ENCODE data around the gene NSG2. TPM values are rescaled to one million over a fixed set of nuclear protein-coding genes. Genes with fewer than 3 reads are reported as not detected.
"Not testable (repeated sequence)": the region's sequence is repeated elsewhere in the genome, so short reads cannot be mapped to it uniquely, and the experiment has no call there.

Gene NSG2
- polyA plus RNA-seq, 2 donors = 0.02 to 0.04 TPM

- Histone ChIP-seq H3K27ac (ENCODE audit: low read depth in 2 of 2, low read length in 1 of 2) (no peak overlapping the region), H3K4me3 (ENCODE audit: low read depth in 1 of 2, low read length in 2 of 2) (no peak overlapping the region), H3K9me3 (ENCODE audit: control insufficient read depth in 2 of 2, insufficient read depth in 1 of 2, low read depth in 1 of 2, low read length in 1 of 2) (peaks cover 0 to 4% of the 10 kb centered on the region in 2 donors), H3K36me3 (ENCODE audit: control insufficient read depth in 2 of 2, insufficient read depth in 2 of 2, low read length in 1 of 2) (no peaks in the 10 kb centered on the region), H3K4me1 (ENCODE audit: control insufficient read depth in 2 of 2, insufficient read depth in 2 of 2, low read length in 1 of 2) (peaks cover 0 to 5% of the 10 kb centered on the region in 2 donors), H3K27me3 (ENCODE audit: control insufficient read depth in 1 of 2, insufficient read depth in 2 of 2, low read length in 2 of 2) (no peaks in the 10 kb centered on the region)
- WGBS, 2 donors = 76 to 85% methylated on average over 6 of the region's 6 CpGs
Measured at GRCh38 chr5:174096619-174097018, 51.1 kb downstream of the NSG2 start.

- 46 to 62% methylated on average over 4 of the region's 4 CpGs for WGBS, 2 donors
- no peaks in the 10 kb centered on the region for H3K36me3 ChIP-seq (ENCODE audit: control insufficient read depth in 2 of 2, insufficient read depth in 2 of 2, low read length in 1 of 2)
- no peak overlapping the region for H3K4me3 ChIP-seq (ENCODE audit: low read depth in 1 of 2, low read length in 2 of 2)
- no peak overlapping the region for H3K27ac ChIP-seq (ENCODE audit: low read depth in 2 of 2, low read length in 1 of 2)
- H3K27me3 ChIP-seq (ENCODE audit: control insufficient read depth in 1 of 2, insufficient read depth in 2 of 2, low read length in 2 of 2) = no peaks in the 10 kb centered on the region
- peaks cover 0 to 5% of the 10 kb centered on the region in 2 donors for H3K4me1 ChIP-seq (ENCODE audit: control insufficient read depth in 2 of 2, insufficient read depth in 2 of 2, low read length in 1 of 2)
- H3K9me3 ChIP-seq (ENCODE audit: control insufficient read depth in 2 of 2, insufficient read depth in 1 of 2, low read depth in 1 of 2, low read length in 1 of 2) = peaks cover 0 to 4% of the 10 kb centered on the region in 2 donors
Measured at GRCh38 chr5:174097486-174098185, 52.1 kb downstream of the NSG2 start.

- H3K36me3 ChIP-seq (ENCODE audit: control insufficient read depth in 2 of 2, insufficient read depth in 2 of 2, low read length in 1 of 2) = no peaks in the 10 kb centered on the region
- no peak overlapping the region for H3K4me3 ChIP-seq (ENCODE audit: low read depth in 1 of 2, low read length in 2 of 2)
- WGBS, 2 donors = 87 to 90% methylated on average over 15 of the region's 15 CpGs
- no peak overlapping the region for H3K27ac ChIP-seq (ENCODE audit: low read depth in 2 of 2, low read length in 1 of 2)
- H3K4me1 ChIP-seq (ENCODE audit: control insufficient read depth in 2 of 2, insufficient read depth in 2 of 2, low read length in 1 of 2) = peaks cover 0 to 5% of the 10 kb centered on the region in 2 donors
- no peaks in the 10 kb centered on the region for H3K27me3 ChIP-seq (ENCODE audit: control insufficient read depth in 1 of 2, insufficient read depth in 2 of 2, low read length in 2 of 2)
- H3K9me3 ChIP-seq (ENCODE audit: control insufficient read depth in 2 of 2, insufficient read depth in 1 of 2, low read depth in 1 of 2, low read length in 1 of 2) = peaks cover 0 to 4% of the 10 kb centered on the region in 2 donors
Measured at GRCh38 chr5:174098694-174099093, 53.2 kb downstream of the NSG2 start.

- WGBS, 2 donors = 39 to 57% methylated on average over 5 of the region's 5 CpGs
- Histone ChIP-seq H3K27me3 (ENCODE audit: control insufficient read depth in 1 of 2, insufficient read depth in 2 of 2, low read length in 2 of 2) (no peaks in the 10 kb centered on the region), H3K9me3 (ENCODE audit: control insufficient read depth in 2 of 2, insufficient read depth in 1 of 2, low read depth in 1 of 2, low read length in 1 of 2) (no peaks in the 10 kb centered on the region), H3K4me3 (ENCODE audit: low read depth in 1 of 2, low read length in 2 of 2) (no peak overlapping the region), H3K27ac (ENCODE audit: low read depth in 2 of 2, low read length in 1 of 2) (no peak overlapping the region), H3K4me1 (ENCODE audit: control insufficient read depth in 2 of 2, insufficient read depth in 2 of 2, low read length in 1 of 2) (peaks cover 0 to 5% of the 10 kb centered on the region in 2 donors), H3K36me3 (ENCODE audit: control insufficient read depth in 2 of 2, insufficient read depth in 2 of 2, low read length in 1 of 2) (no peaks in the 10 kb centered on the region)
Measured at GRCh38 chr5:174100490-174100889, 55.0 kb downstream of the NSG2 start.

GRCh38 chr5:174101195-174101730, 55.8 kb downstream of the NSG2 start:
- no peaks in the 10 kb centered on the region for H3K9me3 ChIP-seq (ENCODE audit: control insufficient read depth in 2 of 2, insufficient read depth in 1 of 2, low read depth in 1 of 2, low read length in 1 of 2)
- peaks cover 0 to 5% of the 10 kb centered on the region in 2 donors for H3K4me1 ChIP-seq (ENCODE audit: control insufficient read depth in 2 of 2, insufficient read depth in 2 of 2, low read length in 1 of 2)
- no peak overlapping the region for H3K4me3 ChIP-seq (ENCODE audit: low read depth in 1 of 2, low read length in 2 of 2)
- H3K36me3 ChIP-seq (ENCODE audit: control insufficient read depth in 2 of 2, insufficient read depth in 2 of 2, low read length in 1 of 2) = no peaks in the 10 kb centered on the region
- WGBS, 2 donors = 68 to 72% methylated on average over 6 of the region's 6 CpGs
- H3K27me3 ChIP-seq (ENCODE audit: control insufficient read depth in 1 of 2, insufficient read depth in 2 of 2, low read length in 2 of 2) = no peaks in the 10 kb centered on the region
- no peak overlapping the region for H3K27ac ChIP-seq (ENCODE audit: low read depth in 2 of 2, low read length in 1 of 2)

GRCh38 chr5:174102574-174102973, 57.1 kb downstream of the NSG2 start:
- H3K36me3 ChIP-seq (ENCODE audit: control insufficient read depth in 2 of 2, insufficient read depth in 2 of 2, low read length in 1 of 2); H3K27me3 ChIP-seq (ENCODE audit: control insufficient read depth in 1 of 2, insufficient read depth in 2 of 2, low read length in 2 of 2); H3K4me3 ChIP-seq (ENCODE audit: low read depth in 1 of 2, low read length in 2 of 2); H3K9me3 ChIP-seq (ENCODE audit: control insufficient read depth in 2 of 2, insufficient read depth in 1 of 2, low read depth in 1 of 2, low read length in 1 of 2); H3K27ac ChIP-seq (ENCODE audit: low read depth in 2 of 2, low read length in 1 of 2); H3K4me1 ChIP-seq (ENCODE audit: control insufficient read depth in 2 of 2, insufficient read depth in 2 of 2, low read length in 1 of 2): not testable (repeated sequence)
- WGBS, 2 donors = 76 to 85% methylated on average over 2 of the region's 2 CpGs

- Histone ChIP-seq H3K27me3 (ENCODE audit: control insufficient read depth in 1 of 2, insufficient read depth in 2 of 2, low read length in 2 of 2) (no peaks in the 10 kb centered on the region), H3K4me3 (ENCODE audit: low read depth in 1 of 2, low read length in 2 of 2) (no peak overlapping the region), H3K4me1 (ENCODE audit: control insufficient read depth in 2 of 2, insufficient read depth in 2 of 2, low read length in 1 of 2) (no peaks in the 10 kb centered on the region), H3K9me3 (ENCODE audit: control insufficient read depth in 2 of 2, insufficient read depth in 1 of 2, low read depth in 1 of 2, low read length in 1 of 2) (no peaks in the 10 kb centered on the region), H3K27ac (ENCODE audit: low read depth in 2 of 2, low read length in 1 of 2) (no peak overlapping the region), H3K36me3 (ENCODE audit: control insufficient read depth in 2 of 2, insufficient read depth in 2 of 2, low read length in 1 of 2) (no peaks in the 10 kb centered on the region)
- WGBS, 2 donors = 61 to 64% methylated on average over 17 of the region's 17 CpGs
Measured at GRCh38 chr5:174106997-174107655, 61.6 kb downstream of the NSG2 start.

- Histone ChIP-seq H3K36me3 (ENCODE audit: control insufficient read depth in 2 of 2, insufficient read depth in 2 of 2, low read length in 1 of 2) (no peaks in the 10 kb centered on the region), H3K9me3 (ENCODE audit: control insufficient read depth in 2 of 2, insufficient read depth in 1 of 2, low read depth in 1 of 2, low read length in 1 of 2) (no peaks in the 10 kb centered on the region), H3K27ac (ENCODE audit: low read depth in 2 of 2, low read length in 1 of 2) (no peak overlapping the region), H3K4me3 (ENCODE audit: low read depth in 1 of 2, low read length in 2 of 2) (no peak overlapping the region), H3K27me3 (ENCODE audit: control insufficient read depth in 1 of 2, insufficient read depth in 2 of 2, low read length in 2 of 2) (no peaks in the 10 kb centered on the region), H3K4me1 (ENCODE audit: control insufficient read depth in 2 of 2, insufficient read depth in 2 of 2, low read length in 1 of 2) (no peaks in the 10 kb centered on the region)
- WGBS, 2 donors = 89 to 93% methylated on average over 6 of the region's 6 CpGs
Measured at GRCh38 chr5:174108745-174109144, 63.2 kb downstream of the NSG2 start.

GRCh38 chr5:174109698-174110260, 64.3 kb downstream of the NSG2 start:
- Histone ChIP-seq H3K27me3 (ENCODE audit: control insufficient read depth in 1 of 2, insufficient read depth in 2 of 2, low read length in 2 of 2) (no peaks in the 10 kb centered on the region), H3K27ac (ENCODE audit: low read depth in 2 of 2, low read length in 1 of 2) (no peak overlapping the region), H3K4me3 (ENCODE audit: low read depth in 1 of 2, low read length in 2 of 2) (no peak overlapping the region), H3K4me1 (ENCODE audit: control insufficient read depth in 2 of 2, insufficient read depth in 2 of 2, low read length in 1 of 2) (no peaks in the 10 kb centered on the region), H3K9me3 (ENCODE audit: control insufficient read depth in 2 of 2, insufficient read depth in 1 of 2, low read depth in 1 of 2, low read length in 1 of 2) (no peaks in the 10 kb centered on the region), H3K36me3 (ENCODE audit: control insufficient read depth in 2 of 2, insufficient read depth in 2 of 2, low read length in 1 of 2) (no peaks in the 10 kb centered on the region)
- WGBS, 2 donors = 70 to 80% methylated on average over 10 of the region's 10 CpGs

Data from esophagus (tissue), 2 donors.